Right atrium auricular region (tissue), 2 donors: ENCODE data around the gene C12orf76. TPM values are rescaled to one million over a fixed set of nuclear protein-coding genes. Genes with fewer than 3 reads are reported as not detected.
"Not testable (repeated sequence)": the region's sequence is repeated elsewhere in the genome, so short reads cannot be mapped to it uniquely, and the experiment has no call there.

Experiments
- DNase-seq: peaks from one replicate; pipeline ENCODE4 v3.0.0-alpha.2; 2019; ENCODE audit warnings: low spot score
- H3K27ac ChIP-seq, 2 donors: fragments of 200-600 bp; sonication (generic); 1 replicate in 1 of 2; 2 replicates in 1 of 2; pipeline ENCODE4 v1.5.1; 2016 to 2019
- H3K27me3 ChIP-seq, 2 donors: fragments of 200-600 bp; sonication (generic); one replicate each; pipeline versions ENCODE4 v1.5.1 to v1.6.0; 2017 to 2019
- H3K36me3 ChIP-seq: fragments of 200-600 bp; sonication (generic); one replicate; pipeline ENCODE4 v1.5.1; 2016
- H3K4me1 ChIP-seq, 2 donors: fragments of 200-600 bp; sonication (generic); one replicate each; pipeline versions ENCODE4 v1.5.1 to v1.6.0; 2017 to 2019
- H3K4me3 ChIP-seq, 2 donors: fragments of 200-600 bp; sonication (generic); 1 replicate in 1 of 2; 2 replicates in 1 of 2; pipeline ENCODE4 v1.5.1; 2017 to 2019; ENCODE audit warnings: mild to moderate bottlenecking in 1 of 2, moderate library complexity in 1 of 2
- H3K9me3 ChIP-seq, 2 donors: fragments of 200-600 bp; sonication (generic); one replicate each; pipeline ENCODE4 v1.5.1; 2019
- total RNA-seq, 2 donors: library from RNA; depleted of rRNA; stranded (reverse); fragments of >200 nt; gene quantifications; one replicate each; pipeline ENCODE4 v1.1.0, GENCODE V29; 2016
- TF ChIP-seq, protein P1 (sequence below), 2 donors: fragments of 200-600 bp; sonication (generic); IDR thresholded peaks; one replicate each; pipeline ENCODE4 v1.5.1; 2019; ENCODE audit warnings: antibody characterized with exemption in 2 of 2

C12orf76 gene
- total RNA-seq, 2 donors from 2014 or later: 8.6 to 9.0 TPM

DNA sequence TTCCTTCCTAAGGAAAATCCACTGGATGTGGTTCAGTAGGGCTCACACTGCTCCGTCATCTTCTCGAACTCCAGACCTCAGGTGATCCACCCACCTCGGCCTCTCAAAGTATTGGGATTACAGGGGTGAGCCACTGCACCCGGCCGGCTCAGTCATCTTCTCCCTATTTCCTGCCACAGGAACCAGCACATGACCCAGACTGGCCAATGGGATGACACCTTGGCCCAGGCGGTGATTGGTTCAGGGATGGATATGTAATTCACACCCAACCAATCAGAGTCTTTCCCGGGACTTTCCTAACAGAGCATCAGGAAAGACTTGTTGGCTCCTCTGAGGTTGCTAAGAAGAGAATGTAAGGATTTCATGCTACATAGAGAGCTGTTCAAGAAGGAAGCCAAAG is 19.2 kb upstream of the C12orf76 start:
- no peak for DNase-seq
- TF ChIP-seq, protein P1, sequence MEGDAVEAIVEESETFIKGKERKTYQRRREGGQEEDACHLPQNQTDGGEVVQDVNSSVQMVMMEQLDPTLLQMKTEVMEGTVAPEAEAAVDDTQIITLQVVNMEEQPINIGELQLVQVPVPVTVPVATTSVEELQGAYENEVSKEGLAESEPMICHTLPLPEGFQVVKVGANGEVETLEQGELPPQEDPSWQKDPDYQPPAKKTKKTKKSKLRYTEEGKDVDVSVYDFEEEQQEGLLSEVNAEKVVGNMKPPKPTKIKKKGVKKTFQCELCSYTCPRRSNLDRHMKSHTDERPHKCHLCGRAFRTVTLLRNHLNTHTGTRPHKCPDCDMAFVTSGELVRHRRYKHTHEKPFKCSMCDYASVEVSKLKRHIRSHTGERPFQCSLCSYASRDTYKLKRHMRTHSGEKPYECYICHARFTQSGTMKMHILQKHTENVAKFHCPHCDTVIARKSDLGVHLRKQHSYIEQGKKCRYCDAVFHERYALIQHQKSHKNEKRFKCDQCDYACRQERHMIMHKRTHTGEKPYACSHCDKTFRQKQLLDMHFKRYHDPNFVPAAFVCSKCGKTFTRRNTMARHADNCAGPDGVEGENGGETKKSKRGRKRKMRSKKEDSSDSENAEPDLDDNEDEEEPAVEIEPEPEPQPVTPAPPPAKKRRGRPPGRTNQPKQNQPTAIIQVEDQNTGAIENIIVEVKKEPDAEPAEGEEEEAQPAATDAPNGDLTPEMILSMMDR (IDR thresholded peaks at IDR 0.05): no peak
- H3K9me3 ChIP-seq: no peaks in the 10 kb centered on the region
- no peaks in the 10 kb centered on the region for H3K36me3 ChIP-seq
- H3K27ac ChIP-seq: no peak overlapping the region
- no peak overlapping the region for H3K4me3 ChIP-seq
- no peaks in the 10 kb centered on the region for H3K27me3 ChIP-seq
- no peaks in the 10 kb centered on the region for H3K4me1 ChIP-seq

DNA sequence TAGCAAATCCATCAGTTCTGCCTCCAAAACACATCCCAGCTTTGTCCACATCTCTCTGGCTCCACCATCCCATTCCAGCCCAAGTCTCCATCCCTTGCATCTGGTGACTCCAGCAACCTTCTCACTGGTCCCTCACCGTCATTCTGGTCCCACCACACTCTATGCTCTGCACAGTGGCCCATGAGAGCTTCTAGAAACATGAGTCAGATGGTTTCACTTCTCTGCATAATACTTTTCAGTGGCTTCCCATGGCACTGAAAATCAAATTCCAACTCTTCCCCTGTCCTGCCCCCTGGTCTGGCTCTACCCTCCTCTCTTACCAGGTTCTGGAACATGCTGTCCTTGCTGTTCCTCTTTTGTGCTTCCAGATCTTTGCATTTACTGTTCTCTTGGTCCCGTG is 17.2 kb upstream of the C12orf76 start:
- Histone ChIP-seq H3K4me1 (no peaks in the 10 kb centered on the region), H3K27ac (no peak overlapping the region), H3K36me3 (no peaks in the 10 kb centered on the region), H3K9me3 (no peaks in the 10 kb centered on the region), H3K4me3 (no peak overlapping the region), H3K27me3 (no peaks in the 10 kb centered on the region)
- DNase-seq: no peak
- TF ChIP-seq, protein P1 (IDR thresholded peaks at IDR 0.05): no peak

DNA sequence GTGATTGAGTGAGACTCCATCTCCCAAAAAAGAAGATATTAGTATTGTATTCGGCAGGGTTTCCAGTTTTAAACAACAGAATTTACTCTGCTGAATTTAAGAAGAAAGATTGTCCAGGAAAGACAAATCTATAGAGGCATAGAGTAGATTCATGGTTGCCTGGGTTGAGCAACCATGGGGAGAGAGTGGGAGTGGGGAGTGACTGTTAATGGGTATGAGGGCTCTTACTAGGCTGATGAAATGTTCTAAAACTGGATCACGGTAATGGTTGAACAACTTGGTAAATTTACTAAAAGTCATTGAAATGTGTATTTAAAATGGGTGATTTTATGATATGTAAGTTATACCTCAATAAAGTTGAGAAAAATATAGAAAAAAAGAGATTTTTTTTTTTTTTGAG is 13.9 kb upstream of the C12orf76 start:
- DNase-seq: no peak
- no peaks in the 10 kb centered on the region for H3K36me3 ChIP-seq
- no peaks in the 10 kb centered on the region for H3K9me3 ChIP-seq
- no peaks in the 10 kb centered on the region for H3K27me3 ChIP-seq
- no peak overlapping the region for H3K4me3 ChIP-seq
- TF ChIP-seq, protein P1 (IDR thresholded peaks at IDR 0.05): no peak
- H3K4me1 ChIP-seq: no peaks in the 10 kb centered on the region
- H3K27ac ChIP-seq: no peak overlapping the region

DNA sequence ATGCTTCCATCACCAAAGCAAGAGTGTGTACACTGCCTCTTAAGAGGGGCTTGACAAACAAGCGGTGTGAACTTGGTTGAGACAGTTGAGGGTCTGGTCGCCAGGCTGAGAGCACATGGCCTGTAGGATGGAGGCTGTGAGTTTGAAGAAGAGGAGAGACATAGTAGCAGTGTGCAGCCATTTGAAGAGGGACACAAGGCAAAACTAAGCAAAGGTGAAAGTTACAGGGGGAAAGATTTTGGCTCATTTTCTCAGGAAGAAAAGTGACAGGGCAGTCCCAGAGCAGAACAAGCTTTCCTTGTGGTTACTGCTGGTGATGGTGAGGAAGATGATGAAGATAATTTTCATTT is 11.3 kb upstream of the C12orf76 start:
- TF ChIP-seq, protein P1 (IDR thresholded peaks at IDR 0.05): no peak
- H3K27ac ChIP-seq: no peak overlapping the region

DNA sequence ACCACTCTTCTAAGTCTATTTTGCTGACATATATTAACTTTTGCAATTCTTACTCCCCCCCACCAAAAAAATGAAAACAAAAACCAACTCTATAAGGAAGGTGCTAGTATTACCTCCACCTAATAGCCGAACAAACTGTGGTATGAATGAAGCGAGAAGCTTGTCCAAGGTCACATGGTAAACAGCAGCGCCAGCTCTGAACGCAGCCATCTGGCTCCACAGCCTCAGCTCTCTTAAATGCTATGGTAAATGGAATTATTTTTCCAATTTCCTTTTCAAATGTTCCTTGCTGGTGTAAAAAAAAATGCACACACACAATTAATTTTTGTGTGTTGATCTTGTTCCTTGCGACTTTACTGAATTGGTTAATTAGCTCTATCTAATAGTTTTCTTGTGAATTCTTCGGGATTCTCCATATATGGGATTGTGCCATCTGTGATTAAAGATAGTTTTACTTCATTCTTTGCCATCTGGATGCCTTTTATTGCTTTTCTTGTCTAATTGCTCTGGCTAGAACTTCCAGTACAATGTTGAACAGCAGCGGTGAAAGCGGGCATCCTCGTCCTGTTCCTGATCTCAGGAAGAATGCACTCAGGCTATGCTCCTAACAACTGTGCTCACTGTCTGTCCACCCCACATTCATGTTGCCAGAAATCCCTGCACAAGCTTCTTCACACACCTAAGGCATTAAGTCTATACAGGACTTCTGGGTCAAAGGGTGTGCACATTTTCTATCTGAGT is 10.7 kb upstream of the C12orf76 start:
- no peak overlapping the region for H3K4me3 ChIP-seq
- H3K4me1 ChIP-seq: no peaks in the 10 kb centered on the region
- H3K27ac ChIP-seq: no peak overlapping the region
- no peaks in the 10 kb centered on the region for H3K9me3 ChIP-seq
- H3K27me3 ChIP-seq: no peaks in the 10 kb centered on the region
- no peaks in the 10 kb centered on the region for H3K36me3 ChIP-seq
- TF ChIP-seq, protein P1 (IDR thresholded peaks at IDR 0.05): no peak
- DNase-seq: no peak

More for the DNA sequence above, 11.3 kb upstream of the C12orf76 start:
- DNase-seq: no peak
- Histone ChIP-seq H3K9me3 (no peaks in the 10 kb centered on the region), H3K4me1 (no peaks in the 10 kb centered on the region), H3K36me3 (no peaks in the 10 kb centered on the region), H3K27me3 (no peaks in the 10 kb centered on the region), H3K4me3 (no peak overlapping the region)

DNA sequence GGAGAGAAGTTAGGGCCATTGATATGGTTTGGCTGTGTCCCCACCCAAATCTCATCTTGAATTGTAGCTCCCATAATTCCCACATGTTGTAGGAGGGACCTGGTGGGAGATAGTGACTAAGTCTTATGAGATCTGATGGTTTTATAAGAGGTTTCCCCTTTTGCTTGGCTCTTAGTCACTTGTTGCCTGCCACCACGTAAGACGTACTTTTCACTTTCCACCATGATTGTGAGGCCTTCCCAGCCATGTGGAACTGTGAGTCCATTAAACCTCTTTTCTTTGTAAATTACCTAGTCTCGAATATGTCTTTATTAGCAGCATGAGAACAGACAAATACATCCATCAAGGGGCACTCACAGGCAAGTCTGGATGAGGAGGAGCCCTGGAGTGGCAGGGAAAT is 8.3 kb upstream of the C12orf76 start:
- H3K9me3 ChIP-seq, H3K36me3 ChIP-seq, DNase-seq, H3K27me3 ChIP-seq, H3K27ac ChIP-seq, H3K4me1 ChIP-seq, H3K4me3 ChIP-seq: not testable (repeated sequence)

DNA sequence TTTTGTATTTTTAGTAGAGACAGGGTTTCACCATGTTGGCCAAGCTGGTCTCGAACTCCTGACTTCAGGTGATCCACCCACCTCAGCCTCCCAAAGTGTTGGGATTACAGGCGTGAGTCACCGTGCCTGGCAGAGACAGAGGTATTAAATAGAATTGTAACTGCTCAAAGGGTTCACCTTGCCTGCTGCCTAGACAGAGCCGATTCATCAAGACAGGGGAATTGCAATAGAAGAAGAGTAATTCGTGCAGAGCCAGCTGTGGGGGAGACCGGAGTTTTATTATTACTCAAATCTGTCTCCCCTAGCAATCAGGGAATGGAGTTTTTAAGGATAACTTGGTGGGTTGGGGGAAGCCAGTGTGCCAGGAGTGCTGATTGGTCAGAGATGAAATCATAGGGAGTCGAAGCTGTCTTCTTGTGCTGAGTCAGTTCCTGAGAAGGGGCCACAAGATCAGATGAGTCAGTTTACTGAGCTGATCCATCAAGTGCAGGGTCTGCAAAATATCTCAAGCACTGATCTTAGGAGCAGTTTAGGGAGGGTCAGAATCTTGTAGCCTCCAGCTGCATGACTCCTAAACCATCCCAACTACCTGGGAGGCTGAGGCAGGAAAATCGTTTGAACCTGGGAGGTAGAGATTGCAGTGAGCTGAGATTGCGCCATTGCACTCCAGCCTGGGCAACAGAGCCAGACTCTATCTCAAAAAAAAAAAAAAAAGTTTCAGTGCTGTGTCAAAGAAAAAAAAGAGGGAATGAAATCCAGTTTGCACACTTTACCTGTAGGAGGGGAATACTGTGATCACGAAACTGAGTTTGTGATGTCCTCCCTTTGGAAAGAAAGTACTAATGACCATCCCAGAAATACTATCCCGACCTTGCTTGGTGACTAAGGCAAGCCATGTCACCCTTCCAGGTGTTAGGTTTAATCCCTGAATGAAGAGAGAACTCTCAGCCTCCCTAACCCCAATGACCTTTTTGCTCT is 7.3 kb upstream of the C12orf76 start:
- H3K27ac ChIP-seq, H3K4me1 ChIP-seq, H3K4me3 ChIP-seq, H3K9me3 ChIP-seq, H3K27me3 ChIP-seq, DNase-seq, H3K36me3 ChIP-seq: not testable (repeated sequence)
